ENCODE measurements around the gene RBM7.

DNA sequence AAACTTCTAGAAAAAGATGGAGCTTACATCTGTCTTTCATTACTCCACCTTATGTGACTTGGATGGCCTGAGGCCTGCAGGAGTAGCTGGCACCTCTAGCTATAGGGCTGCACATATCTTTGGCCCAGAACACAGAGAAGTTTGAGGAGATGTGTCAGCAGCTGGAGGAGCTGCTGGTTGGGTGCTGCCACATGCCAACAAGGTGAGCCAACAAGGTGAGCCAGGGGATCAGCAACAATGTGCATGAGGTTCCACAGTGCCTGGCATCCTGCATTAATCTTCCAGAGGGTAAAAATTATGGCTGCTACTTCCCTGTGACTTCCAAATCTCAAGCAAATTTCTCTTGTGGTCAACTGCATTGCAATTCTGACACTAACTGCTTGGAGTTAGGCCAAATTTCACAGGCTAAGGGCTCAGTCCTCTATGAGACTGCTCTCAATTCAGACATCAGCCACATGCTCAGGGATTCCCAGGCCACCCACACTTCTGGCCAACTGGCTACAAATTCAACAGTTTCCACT, 16.0 kb downstream of the RBM7 start:
- TF ChIP-seq, protein P1, sequence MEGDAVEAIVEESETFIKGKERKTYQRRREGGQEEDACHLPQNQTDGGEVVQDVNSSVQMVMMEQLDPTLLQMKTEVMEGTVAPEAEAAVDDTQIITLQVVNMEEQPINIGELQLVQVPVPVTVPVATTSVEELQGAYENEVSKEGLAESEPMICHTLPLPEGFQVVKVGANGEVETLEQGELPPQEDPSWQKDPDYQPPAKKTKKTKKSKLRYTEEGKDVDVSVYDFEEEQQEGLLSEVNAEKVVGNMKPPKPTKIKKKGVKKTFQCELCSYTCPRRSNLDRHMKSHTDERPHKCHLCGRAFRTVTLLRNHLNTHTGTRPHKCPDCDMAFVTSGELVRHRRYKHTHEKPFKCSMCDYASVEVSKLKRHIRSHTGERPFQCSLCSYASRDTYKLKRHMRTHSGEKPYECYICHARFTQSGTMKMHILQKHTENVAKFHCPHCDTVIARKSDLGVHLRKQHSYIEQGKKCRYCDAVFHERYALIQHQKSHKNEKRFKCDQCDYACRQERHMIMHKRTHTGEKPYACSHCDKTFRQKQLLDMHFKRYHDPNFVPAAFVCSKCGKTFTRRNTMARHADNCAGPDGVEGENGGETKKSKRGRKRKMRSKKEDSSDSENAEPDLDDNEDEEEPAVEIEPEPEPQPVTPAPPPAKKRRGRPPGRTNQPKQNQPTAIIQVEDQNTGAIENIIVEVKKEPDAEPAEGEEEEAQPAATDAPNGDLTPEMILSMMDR (IDR thresholded peaks at IDR 0.05; ENCODE audit: low read depth, low read length, poor library complexity, severe bottlenecking), result no peak
- no peak for TF ChIP-seq EZH2phosphoT487 (IDR thresholded peaks at IDR 0.05; ENCODE audit: borderline replicate concordance, low read length)

Data from DOHH2 (cell line).